GM19025 (cell line): Measurements from ENCODE around the gene EPN3.
A peak's percentile ranks its signal among the peaks of the same experiment; 100 is the strongest.

Experiments
- ATAC-seq: cut with Tn5 transposase; IDR thresholded peaks from one replicate; pipeline ENCODE4 v1.9.1; 2021; ENCODE audit warnings: mild to moderate bottlenecking, low read depth, moderate library complexity; ENCODE audit not compliant: unreplicated experiment

Gene EPN3

GRCh38 chr17:50547736-50548083, 15.2 kb downstream of the EPN3 start:
- ATAC-seq = no peak

GRCh38 chr17:50548831-50549230, 16.3 kb downstream of the EPN3 start:
- ATAC-seq = no peak

GRCh38 chr17:50549256-50549941, 16.9 kb downstream of the EPN3 start:
- no peak for ATAC-seq

GRCh38 chr17:50549969-50550368, 17.4 kb downstream of the EPN3 start:
- no peak for ATAC-seq

- no peak for ATAC-seq
These were observed 18.3 kb downstream of the EPN3 start for GRCh38 chr17:50550661-50551432.

- no peak for ATAC-seq
These were observed 18.9 kb downstream of the EPN3 start for GRCh38 chr17:50551433-50551815.

GRCh38 chr17:50551884-50552283, 19.3 kb downstream of the EPN3 start:
- ATAC-seq = no peak

- ATAC-seq = no peak
These were observed 21.7 kb downstream of the EPN3 start for GRCh38 chr17:50554201-50554600.

- ATAC-seq = no peak
These were observed 24.3 kb downstream of the EPN3 start for GRCh38 chr17:50556803-50557202.

- no peak for ATAC-seq
These were observed 25.1 kb downstream of the EPN3 start for GRCh38 chr17:50557630-50558029.

GRCh38 chr17:50558091-50558490, 25.6 kb downstream of the EPN3 start:
- ATAC-seq = no peak

GRCh38 chr17:50558581-50558940, 26.0 kb downstream of the EPN3 start:
- no peak for ATAC-seq

GRCh38 chr17:50558941-50559614, 26.5 kb downstream of the EPN3 start:
- ATAC-seq = no peak

- ATAC-seq = no peak
These were observed 27.2 kb downstream of the EPN3 start for GRCh38 chr17:50559674-50560184.

GRCh38 chr17:50560185-50560824, 27.8 kb downstream of the EPN3 start, which contains the start of gene CACNA1G:
TSS of gene CACNA1G (plus strand) at chr17:50560715. CDS start at chr17:50561460, 745 bp downstream.
- peak; percentile 98 for ATAC-seq

- no peak for ATAC-seq
These were observed 28.6 kb downstream of the EPN3 start for GRCh38 chr17:50560931-50561745.

GRCh38 chr17:50561746-50562141, 29.2 kb downstream of the EPN3 start:
- no peak for ATAC-seq

GRCh38 chr17:50562242-50563091, 29.9 kb downstream of the EPN3 start:
- ATAC-seq = no peak

- ATAC-seq = no peak
These were observed 30.6 kb downstream of the EPN3 start for GRCh38 chr17:50563092-50563511.
